Lower leg skin (tissue), 4 donors: ENCODE data around the gene ARHGAP21. TPM values are rescaled to one million over a fixed set of nuclear protein-coding genes. Genes with fewer than 3 reads are reported as not detected.

Experiments
- DNase-seq, 2 donors: peaks; one replicate each; pipeline ENCODE4 v3.0.0-alpha.2; 2019; ENCODE audit warnings: low spot score in 2 of 2
- H3K4me3 ChIP-seq: fragments of 200-600 bp; sonication (generic); 2 replicates; pipeline ENCODE4 v1.5.1; 2017; ENCODE audit warnings: mild to moderate bottlenecking, low read depth; ENCODE audit not compliant: poor library complexity, severe bottlenecking
- CTCF ChIP-seq, 3 donors: fragments of 450-650 bp; IDR thresholded peaks; one replicate each; pipeline ENCODE4 v1.5.1; 2016; ENCODE audit warnings: antibody characterized with exemption in 3 of 3, mild to moderate bottlenecking in 3 of 3, moderate library complexity in 2 of 3
- POLR2A ChIP-seq, 2 donors: fragments of 450-650 bp; IDR thresholded peaks; one replicate each; pipeline ENCODE4 v1.6.1; 2016 to 2017; ENCODE audit warnings: antibody characterized with exemption in 2 of 2, mild to moderate bottlenecking in 1 of 2, moderate library complexity in 1 of 2
- WGBS, 2 donors: methylation state at CpG; one replicate each; pipeline ENCODE4 v1.1.5; 2018; 5-methylcytosine and 5-hydroxymethylcytosine counted together
- intact Hi-C: fragments of 100-400 bp; cut with DNase I; formaldehyde crosslinking; loops from one replicate; pipeline ENCODE4 v1.15.0; 2023; ENCODE audit warnings: low total_unique reads
- total RNA-seq, 4 donors: library from RNA; depleted of rRNA; stranded (reverse); fragments of >200 nt; gene quantifications; one replicate each; pipeline ENCODE4 v1.1.0, GENCODE V29; 2016

ARHGAP21 gene
- total RNA-seq, 4 donors from 2014 or later, result 26.5 to 43.6 (median 31.6) TPM

- TF ChIP-seq CTCF (IDR thresholded peaks at IDR 0.05) (no peak), POLR2A (IDR thresholded peaks at IDR 0.05) (no peak)
- intact Hi-C loops, result no loop called here
- WGBS, 2 donors, result 66 to 69% methylated on average over 2 of the region's 2 CpGs
- H3K4me3 ChIP-seq, result no peak overlapping the region
- no peak for DNase-seq
Measured at GRCh38 chr10:24711465-24711864, 12.2 kb downstream of the ARHGAP21 start.

GRCh38 chr10:24708081-24708480 is 15.6 kb downstream of the ARHGAP21 start:
- no peak for DNase-seq
- intact Hi-C loops, result no loop called here
- TF ChIP-seq CTCF (IDR thresholded peaks at IDR 0.05), result no peak
- no peak overlapping the region for H3K4me3 ChIP-seq
- WGBS, 2 donors, result 87 to 90% methylated on average over 3 of the region's 3 CpGs

- H3K4me3 ChIP-seq, result no peak overlapping the region
- TF ChIP-seq POLR2A (IDR thresholded peaks at IDR 0.05), result no peak
- TF ChIP-seq CTCF (IDR thresholded peaks at IDR 0.05), result no peak
- DNase-seq, result no peak
- intact Hi-C loops, result no loop called here
- WGBS, 2 donors, result 79 to 80% methylated on average over 3 of the region's 3 CpGs
Measured at GRCh38 chr10:24707445-24707844, 16.2 kb downstream of the ARHGAP21 start.

GRCh38 chr10:24706479-24707118 is 17.1 kb downstream of the ARHGAP21 start:
- 47 to 57% methylated on average over 7 of the region's 7 CpGs for WGBS, 2 donors
- intact Hi-C loops, result no loop called here
- TF ChIP-seq POLR2A (IDR thresholded peaks at IDR 0.05), result no peak
- no peak for TF ChIP-seq CTCF (IDR thresholded peaks at IDR 0.05)
- H3K4me3 ChIP-seq, result no peak overlapping the region
- no peak for DNase-seq

- WGBS, 2 donors, result 76 to 83% methylated on average over 5 of the region's 5 CpGs
- no peak overlapping the region for H3K4me3 ChIP-seq
- TF ChIP-seq POLR2A (IDR thresholded peaks at IDR 0.05), result no peak
- TF ChIP-seq CTCF (IDR thresholded peaks at IDR 0.05), result no peak
- DNase-seq, result no peak
- intact Hi-C loops, result no loop called here
Measured at GRCh38 chr10:24703700-24704099, 20.0 kb downstream of the ARHGAP21 start.

GRCh38 chr10:24701447-24701846 is 22.2 kb downstream of the ARHGAP21 start:
- TF ChIP-seq CTCF (IDR thresholded peaks at IDR 0.05), result no peak
- intact Hi-C loops, result no loop called here
- DNase-seq, result no peak
- 81 to 89% methylated on average over 3 of the region's 3 CpGs for WGBS, 2 donors
- H3K4me3 ChIP-seq, result no peak overlapping the region
